Astrocyte of the cerebellum (primary cell): ENCODE data around the gene MALL.
"Not testable (repeated sequence)": the region's sequence is repeated elsewhere in the genome, so short reads cannot be mapped to it uniquely, and the experiment has no call there.

Experiments
- DNase-seq: peaks from one replicate; pipeline ENCODE4 v3.0.0-alpha.2; 2011; ENCODE audit warnings: low read depth
- H3K4me3 ChIP-seq: 2 replicates; pipeline ENCODE4 v1.5.1; 2011; ENCODE audit warnings: mild to moderate bottlenecking, low read depth, low read length, moderate library complexity
- CTCF ChIP-seq: IDR thresholded peaks from 2 replicates; pipeline ENCODE4 v1.5.1; 2012; ENCODE audit warnings: low read length, low read depth, moderate library complexity, mild to moderate bottlenecking; ENCODE audit errors: missing control alignments
- in situ Hi-C: cut with HindIII; loops from 2 replicates; pipeline ENCODE4 v1.10.0; 2017; ENCODE audit warnings: low sequenced_read_pairs

MALL gene

GRCh38 chr2:110099038-110099425 lies 16.6 kb downstream of the MALL start:
- in situ Hi-C loops: no loop called here
- H3K4me3 ChIP-seq: no peak overlapping the region
- no peak for DNase-seq
- no peak for TF ChIP-seq CTCF

GRCh38 chr2:110097506-110098220 lies 18.0 kb downstream of the MALL start:
- no peak for DNase-seq
- in situ Hi-C loops: no loop called here
- H3K4me3 ChIP-seq: no peak overlapping the region
- TF ChIP-seq CTCF: no peak

GRCh38 chr2:110095994-110096633 lies 19.5 kb downstream of the MALL start:
- no peak for DNase-seq
- no peak for TF ChIP-seq CTCF
- in situ Hi-C loops: no loop called here
- no peak overlapping the region for H3K4me3 ChIP-seq

- DNase-seq, in situ Hi-C loops, H3K4me3 ChIP-seq: not testable (repeated sequence)
Measured at GRCh38 chr2:110094884-110095534, 20.6 kb downstream of the MALL start.

GRCh38 chr2:110093924-110094323 lies 21.7 kb downstream of the MALL start:
- DNase-seq, in situ Hi-C loops, H3K4me3 ChIP-seq: not testable (repeated sequence)

GRCh38 chr2:110090164-110090563 lies 25.5 kb downstream of the MALL start:
- in situ Hi-C loops, H3K4me3 ChIP-seq, DNase-seq: not testable (repeated sequence)

- DNase-seq, in situ Hi-C loops, H3K4me3 ChIP-seq: not testable (repeated sequence)
Measured at GRCh38 chr2:110083757-110084156, 31.9 kb downstream of the MALL start.

- DNase-seq, H3K4me3 ChIP-seq, in situ Hi-C loops: not testable (repeated sequence)
Measured at GRCh38 chr2:110083162-110083561, 32.5 kb downstream of the MALL start.

GRCh38 chr2:110078104-110078503 lies 37.5 kb downstream of the MALL start:
- H3K4me3 ChIP-seq, DNase-seq, in situ Hi-C loops: not testable (repeated sequence)

- in situ Hi-C loops, DNase-seq, H3K4me3 ChIP-seq: not testable (repeated sequence)
Measured at GRCh38 chr2:110075896-110076295, 39.7 kb downstream of the MALL start.

GRCh38 chr2:110069869-110070268 lies 45.8 kb downstream of the MALL start:
- DNase-seq, in situ Hi-C loops, H3K4me3 ChIP-seq: not testable (repeated sequence)

GRCh38 chr2:110068153-110068552 lies 47.5 kb downstream of the MALL start:
- H3K4me3 ChIP-seq, in situ Hi-C loops, DNase-seq: not testable (repeated sequence)

GRCh38 chr2:110062332-110062731 lies 53.3 kb downstream of the MALL start:
- DNase-seq, H3K4me3 ChIP-seq, in situ Hi-C loops: not testable (repeated sequence)

- H3K4me3 ChIP-seq, DNase-seq, in situ Hi-C loops: not testable (repeated sequence)
Measured at GRCh38 chr2:110060550-110060949, 55.1 kb downstream of the MALL start.
